HG02759 (cell line): ENCODE results near the gene RGS10.
A peak's percentile ranks its signal among the peaks of the same experiment; 100 is the strongest.
"Not testable (repeated sequence)": the region's sequence is repeated elsewhere in the genome, so short reads cannot be mapped to it uniquely, and the experiment has no call there.

ENCODE experiments used
- ATAC-seq: cut with Tn5 transposase; IDR thresholded peaks from one replicate; pipeline ENCODE4 v1.9.1; 2021; ENCODE audit warnings: mild to moderate bottlenecking, moderate library complexity; ENCODE audit not compliant: unreplicated experiment

The RGS10 gene, protein sequence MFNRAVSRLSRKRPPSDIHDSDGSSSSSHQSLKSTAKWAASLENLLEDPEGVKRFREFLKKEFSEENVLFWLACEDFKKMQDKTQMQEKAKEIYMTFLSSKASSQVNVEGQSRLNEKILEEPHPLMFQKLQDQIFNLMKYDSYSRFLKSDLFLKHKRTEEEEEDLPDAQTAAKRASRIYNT

DNA sequence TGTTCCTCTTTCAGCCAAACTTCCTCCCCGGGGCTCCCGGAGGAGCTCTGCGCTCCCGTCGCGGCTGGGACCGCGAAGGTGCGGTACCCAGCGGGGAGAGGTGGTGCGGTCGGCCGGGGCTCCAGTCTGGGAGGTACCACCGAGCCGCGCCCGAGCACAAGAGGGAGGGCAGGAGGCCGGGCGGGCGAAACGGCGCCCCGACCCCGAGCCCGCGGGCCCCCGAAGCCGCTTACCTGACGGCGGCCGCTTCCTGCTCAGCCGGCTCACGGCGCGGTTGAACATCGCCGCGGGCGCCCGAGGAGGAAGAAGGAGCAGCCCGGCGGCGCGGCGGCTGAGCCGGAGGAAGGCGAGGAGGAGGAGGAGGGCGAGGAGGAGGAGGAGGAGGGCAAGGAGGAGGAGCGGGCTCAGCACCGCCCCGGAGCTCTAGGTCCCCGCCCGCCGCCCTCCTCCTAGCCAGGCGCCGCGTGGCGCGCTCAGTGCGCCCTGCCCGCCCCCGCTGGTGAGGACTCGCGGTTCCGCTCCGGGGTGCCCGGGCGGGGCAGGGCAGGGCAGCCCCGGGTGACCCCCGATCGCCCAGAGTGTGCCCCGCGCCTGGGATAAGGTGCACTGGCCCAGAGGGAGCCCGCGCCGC is at the start of gene RGS10:
RGS10 (minus strand) TSS at position 363 of the 631 bp plus-strand sequence; CDS start at position 282, 81 bp downstream.
- peak; percentile 77 for ATAC-seq

GRCh38 chr10:119588071-119588470 is 45.6 kb upstream of the RGS10 start:
- no peak for ATAC-seq

- no peak for ATAC-seq
These were observed 35.8 kb upstream of the RGS10 start for GRCh38 chr10:119578355-119578754.

DNA sequence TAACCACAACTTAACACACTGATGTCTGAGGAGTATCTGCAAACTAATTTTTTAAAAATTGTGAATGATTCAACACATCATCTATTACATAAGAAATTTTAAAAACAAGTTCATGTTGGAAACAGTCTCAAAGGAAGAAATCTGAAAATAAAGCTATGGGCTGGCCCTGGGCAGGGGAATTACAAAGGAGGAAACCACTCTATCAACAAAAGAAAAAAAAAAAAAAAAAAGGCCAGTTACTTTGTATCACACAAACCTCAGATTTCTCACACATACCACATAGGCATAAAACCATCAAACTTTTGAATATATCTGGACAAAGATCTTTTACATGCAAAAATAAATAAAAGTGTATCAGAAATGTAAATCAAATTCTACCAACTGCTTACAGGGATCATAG is 33.5 kb upstream of the RGS10 start:
- ATAC-seq, result no peak

GRCh38 chr10:119575506-119575905 is 33.0 kb upstream of the RGS10 start:
- ATAC-seq, result no peak

- no peak for ATAC-seq
These were observed 25.5 kb upstream of the RGS10 start for GRCh38 chr10:119567978-119568377.

DNA sequence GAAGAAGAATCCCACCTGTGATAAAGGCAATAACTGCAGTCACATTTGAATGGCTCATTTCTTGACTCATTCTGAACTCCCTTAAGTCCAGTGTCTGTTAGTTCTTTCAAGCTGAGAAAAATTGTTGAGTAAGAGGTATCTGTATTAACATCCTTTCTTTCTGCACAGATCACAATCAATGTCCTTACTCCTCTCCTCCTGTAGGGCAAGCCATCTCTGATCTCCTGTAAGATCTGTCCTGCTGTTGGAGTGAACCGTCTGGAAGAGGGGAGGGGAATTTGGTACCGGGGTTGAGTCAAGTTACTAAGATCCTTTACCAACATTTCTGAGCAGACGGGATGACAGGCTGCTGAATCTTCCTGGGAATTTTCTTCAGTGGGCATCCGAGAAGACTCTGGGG is 19.6 kb upstream of the RGS10 start:
- no peak for ATAC-seq

DNA sequence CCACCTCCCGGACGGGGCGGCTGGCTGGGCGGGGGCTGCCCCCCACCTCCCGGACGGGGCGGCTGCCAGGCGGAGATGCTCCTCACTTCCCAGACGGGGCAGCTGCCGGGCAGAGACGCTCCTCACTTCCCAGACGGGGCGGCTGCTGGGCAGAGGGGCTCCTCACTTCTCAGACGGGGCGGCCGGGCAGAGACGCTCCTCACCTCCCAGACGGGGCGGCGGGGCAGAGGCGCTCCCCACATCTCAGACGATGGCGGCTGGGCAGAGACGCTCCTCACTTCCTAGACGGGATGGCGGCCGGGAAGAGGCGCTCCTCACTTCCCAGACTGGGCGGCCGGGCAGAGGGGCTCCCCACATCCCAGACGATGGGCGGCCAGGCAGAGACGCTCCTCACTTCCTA is 17.0 kb upstream of the RGS10 start:
- not testable (repeated sequence) for ATAC-seq

DNA sequence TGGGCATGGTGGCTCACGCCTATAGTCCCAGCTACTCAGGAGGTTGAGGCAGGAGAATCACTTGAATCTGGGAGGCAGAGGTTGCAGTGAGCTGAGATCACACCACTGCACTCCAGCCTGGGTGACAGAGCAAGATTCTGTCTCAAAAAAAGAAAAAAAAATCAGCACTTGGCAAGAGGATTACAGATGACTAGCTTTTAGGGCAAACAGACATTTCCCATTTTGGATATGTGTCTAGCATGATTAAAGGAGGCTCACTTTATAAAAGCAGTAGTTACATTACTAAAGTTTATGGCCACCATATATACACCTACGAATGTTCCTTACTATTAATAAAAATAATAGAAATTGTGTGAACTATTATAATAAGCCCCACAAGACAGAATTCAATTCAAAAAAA is 13.6 kb upstream of the RGS10 start:
- ATAC-seq, result not testable (repeated sequence)

DNA sequence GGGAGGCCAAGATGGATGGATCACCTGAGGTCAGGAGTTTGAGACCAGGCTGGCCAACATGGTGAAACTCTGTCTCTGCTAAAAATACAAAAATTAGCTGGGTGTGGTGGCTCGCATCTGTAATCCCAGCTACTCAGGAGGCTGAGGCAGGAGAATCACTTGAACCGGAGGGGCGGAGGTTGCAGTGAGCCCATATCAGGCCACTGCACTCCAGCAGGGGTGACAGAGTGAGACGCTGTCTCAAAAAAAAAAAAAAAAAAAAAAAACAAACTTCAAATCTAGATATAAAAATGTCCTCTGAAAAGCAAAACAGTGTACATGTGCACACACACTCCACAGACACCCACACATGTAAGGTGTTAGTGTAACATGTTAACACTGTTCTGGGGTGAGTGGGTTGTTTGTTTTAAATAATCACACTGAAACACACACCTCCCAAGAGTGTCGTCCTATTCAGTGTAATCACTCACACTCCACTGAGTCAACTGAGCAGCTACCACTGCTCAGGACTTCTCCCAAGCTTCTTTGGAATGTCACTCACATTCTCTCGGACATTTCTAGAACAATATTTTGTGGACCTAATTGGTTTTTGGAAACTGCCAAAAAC is 12.8 kb upstream of the RGS10 start:
- ATAC-seq, result no peak

DNA sequence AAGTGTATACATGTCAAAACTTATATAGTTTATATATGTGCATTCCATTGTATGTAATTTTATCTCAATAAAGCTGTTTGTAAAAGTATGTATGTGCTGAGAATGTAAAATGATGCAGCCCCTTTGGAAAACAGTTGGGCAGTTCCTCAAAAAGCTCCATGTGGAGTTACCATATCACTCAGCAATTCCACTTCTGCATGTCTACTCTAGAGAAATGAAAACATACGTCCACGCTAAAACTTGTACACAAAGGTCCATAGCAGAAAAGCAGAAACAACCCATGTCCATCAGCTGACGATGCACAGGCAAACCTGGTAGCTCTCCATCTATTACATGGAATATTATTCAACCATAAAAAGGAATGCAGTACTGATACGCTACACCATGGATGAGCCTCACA is 8.3 kb upstream of the RGS10 start:
- no peak for ATAC-seq

GRCh38 chr10:119549247-119549999 is 6.9 kb upstream of the RGS10 start:
- ATAC-seq, result no peak

DNA sequence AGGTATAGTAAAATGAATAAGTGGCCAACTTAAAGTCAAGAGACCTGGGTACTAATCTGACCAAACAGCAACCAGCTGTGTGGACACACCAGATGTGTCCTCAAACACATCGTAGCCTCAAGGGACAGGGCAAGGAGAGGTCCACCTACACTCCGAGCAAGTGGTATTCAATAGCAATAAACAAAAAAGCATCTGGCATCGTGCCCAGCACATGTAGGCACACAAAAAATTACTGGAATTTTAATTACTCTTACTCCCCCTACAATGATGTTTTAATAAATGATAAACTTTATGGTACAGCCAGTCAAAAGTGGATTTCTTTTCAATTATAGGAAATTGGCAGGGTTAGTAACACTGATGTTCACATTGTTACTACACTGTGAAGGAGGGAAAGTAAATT is 3.5 kb upstream of the RGS10 start:
- no peak for ATAC-seq

DNA sequence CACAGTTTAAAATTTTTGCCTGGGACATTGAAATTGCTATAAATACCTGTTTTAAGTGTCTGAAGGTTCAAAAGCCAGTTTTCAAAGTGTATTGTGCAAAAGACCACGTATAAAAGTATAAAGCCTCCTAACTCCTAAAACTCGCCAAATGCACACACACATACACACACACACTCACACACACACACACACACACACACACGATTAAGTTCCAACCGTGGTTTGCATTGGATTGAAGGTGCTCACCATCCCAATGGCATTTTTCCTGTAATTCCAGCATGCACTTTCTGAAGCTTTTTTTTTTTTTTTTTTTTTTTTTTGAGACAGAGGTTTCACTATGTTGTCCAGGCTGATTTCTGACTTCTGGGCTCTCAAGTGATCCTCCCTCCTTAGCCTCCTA is 2.8 kb upstream of the RGS10 start:
- ATAC-seq, result no peak

GRCh38 chr10:119543814-119544642 is 1.5 kb upstream of the RGS10 start:
- ATAC-seq, result no peak

DNA sequence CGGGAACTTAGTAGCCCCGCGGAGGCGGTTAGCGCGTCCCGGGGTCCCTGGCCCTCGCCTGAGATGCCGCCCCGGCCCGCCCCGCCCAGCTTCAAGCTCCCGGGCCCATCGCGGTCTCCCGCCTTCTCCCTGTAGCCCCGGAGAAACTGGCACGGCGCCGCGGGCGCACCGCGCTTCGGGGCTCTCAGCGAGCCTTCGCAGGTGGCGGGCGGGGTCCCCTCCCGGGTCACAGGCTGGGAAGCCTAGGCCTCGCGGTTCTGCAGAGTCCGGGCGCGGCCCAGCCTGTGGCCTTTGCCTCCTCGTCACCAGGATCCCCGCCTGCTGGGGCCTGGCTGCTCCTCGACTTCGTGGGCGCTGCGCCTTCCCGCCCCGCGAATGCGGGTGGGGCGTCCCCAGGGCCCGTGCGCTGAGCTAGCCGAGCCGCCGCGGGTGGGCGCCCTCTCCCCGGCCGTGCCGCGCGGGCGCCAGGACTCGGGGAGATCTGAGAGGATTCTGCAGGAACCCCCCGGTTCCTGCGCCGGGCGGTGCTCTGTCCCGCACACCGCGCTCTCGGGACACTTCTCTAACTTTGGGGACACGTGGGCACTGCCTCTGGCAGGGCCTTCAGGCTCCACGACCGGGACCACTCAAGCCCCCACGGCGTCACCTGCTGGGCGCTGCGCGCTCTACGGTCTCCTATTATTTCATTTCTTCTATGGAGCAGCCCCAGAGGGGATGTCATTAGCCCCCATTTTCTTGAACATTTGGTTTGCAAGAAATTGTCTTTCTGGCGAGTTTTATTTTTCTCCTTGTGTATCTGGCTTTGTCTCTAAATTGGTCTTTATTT is 682 bp upstream of the RGS10 start:
- ATAC-seq, result peak; percentile 45

- peak; percentile 16 for ATAC-seq
These were observed 811 bp downstream of the RGS10 start for GRCh38 chr10:119541459-119542356.

- no peak for ATAC-seq
These were observed 1.5 kb downstream of the RGS10 start for GRCh38 chr10:119541046-119541445.

DNA sequence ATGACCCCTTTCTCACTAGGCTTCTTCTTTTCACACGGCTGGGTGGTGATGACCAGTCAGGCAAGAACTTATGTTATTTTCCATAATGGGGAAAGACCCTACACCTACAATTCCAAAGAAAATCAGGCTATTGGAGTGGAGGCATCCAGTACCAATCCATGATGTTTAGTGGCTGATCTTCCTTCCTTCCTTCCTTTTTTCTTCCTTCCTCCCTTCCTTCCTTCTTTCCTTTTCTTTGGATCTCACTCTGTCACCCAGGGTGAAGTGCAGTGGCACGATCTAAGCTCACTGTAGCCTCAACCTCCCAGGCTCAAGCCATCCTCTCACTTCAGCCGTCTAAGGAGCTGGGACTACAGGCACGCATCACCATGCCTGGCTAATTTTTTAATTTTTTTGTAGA is 2.5 kb downstream of the RGS10 start:
- no peak for ATAC-seq
